Gastroesophageal sphincter (tissue), 4 donors: ENCODE measurements around the gene WDR59. TPM values are rescaled to one million over a fixed set of nuclear protein-coding genes. Genes with fewer than 3 reads are reported as not detected.

Source experiments
- ATAC-seq: fragments of 150-250 bp; one replicate; pipeline ENCODE4 v1.9.1; 2016; ENCODE audit warnings: mild to moderate bottlenecking, moderate library complexity
- H3K27ac ChIP-seq, 4 donors: fragments of 200-600 bp; sonication (generic) in 3 of 4; 1 replicate in 3 of 4; 2 replicates in 1 of 4; pipeline ENCODE4 v1.5.1; 2016 to 2019
- H3K27me3 ChIP-seq: fragments of 200-600 bp; sonication (generic); one replicate; pipeline ENCODE4 v1.5.1; 2019
- H3K36me3 ChIP-seq, 2 donors: fragments of 200-600 bp; sonication (generic); one replicate each; pipeline ENCODE4 v1.5.1; 2019; ENCODE audit warnings: control low read depth in 1 of 2
- H3K4me1 ChIP-seq, 3 donors: fragments of 200-600 bp; sonication (generic); 1 replicate in 2 of 3; 2 replicates in 1 of 3; pipeline ENCODE4 v1.5.1; 2016 to 2019; ENCODE audit warnings: control low read depth in 2 of 3
- H3K4me3 ChIP-seq, 2 donors: fragments of 200-600 bp; sonication (generic); one replicate each; pipeline ENCODE4 v1.5.1; 2019; ENCODE audit warnings: mild to moderate bottlenecking in 1 of 2, moderate library complexity in 1 of 2
- H3K9me3 ChIP-seq, 3 donors: fragments of 200-600 bp; sonication (generic); one replicate each; pipeline ENCODE4 v1.5.1; 2017 to 2019; ENCODE audit warnings: control low read depth in 2 of 3
- CTCF ChIP-seq, 4 experiments: fragments of 200-600 bp in 2 of 4; fragments of 450-650 bp in 2 of 4; sonication (generic) in 1 of 4; IDR thresholded peaks; one replicate each; pipeline ENCODE4 v1.5.1; 2017 to 2019; ENCODE audit warnings: antibody characterized with exemption in 4 of 4, mild to moderate bottlenecking in 2 of 4, moderate library complexity in 2 of 4
- EP300 ChIP-seq: sonication (generic); formaldehyde crosslinking; IDR thresholded peaks from one replicate; pipeline ENCODE4 v1.6.1; 2017; ENCODE audit warnings: antibody characterized with exemption, mild to moderate bottlenecking
- POLR2A ChIP-seq, 2 donors: fragments of 450-650 bp; IDR thresholded peaks; one replicate each; pipeline ENCODE4 v1.6.1; 2017; ENCODE audit warnings: antibody characterized with exemption in 2 of 2, mild to moderate bottlenecking in 2 of 2, moderate library complexity in 1 of 2
- POLR2AphosphoS5 ChIP-seq: sonication (generic); formaldehyde crosslinking; IDR thresholded peaks from one replicate; pipeline ENCODE4 v1.6.1; 2017; ENCODE audit warnings: antibody characterized with exemption
- WGBS, 2 donors: methylation state at CpG; one replicate each; pipeline ENCODE4 v1.1.5; 2018; ENCODE audit warnings: low coverage in 1 of 2; 5-methylcytosine and 5-hydroxymethylcytosine counted together
- total RNA-seq, 4 donors: library from RNA; depleted of rRNA; stranded (reverse); fragments of >200 nt; gene quantifications; one replicate each; pipeline ENCODE4 v1.1.0, GENCODE V29; 2016

Gene WDR59
- total RNA-seq, 4 donors from 2014 or later = 18.4 to 31.3 (median 21.4) TPM

- no peak overlapping the region for H3K27ac ChIP-seq
- WGBS, 2 donors = 59 to 71% methylated on average over 1 to 5 of the region's 5 CpGs
These were observed 159.0 kb downstream of the WDR59 start for GRCh38 chr16:74825941-74826340.

GRCh38 chr16:74825016-74825415 lies 159.9 kb downstream of the WDR59 start:
- TF ChIP-seq POLR2AphosphoS5 (no peak), CTCF (IDR thresholded peaks at IDR 0.05) (no peak), POLR2A (IDR thresholded peaks at IDR 0.05) (no peak), EP300 (no peak)
- WGBS, 2 donors = 85 to 100% methylated on average over 3 of the region's 3 CpGs

More at GRCh38 chr16:74825941-74826340, 159.0 kb downstream of the WDR59 start:
- peaks cover 0 to 21% (median 0%) of the 10 kb centered on the region in 3 donors for H3K9me3 ChIP-seq
- no peaks in the 10 kb centered on the region for H3K36me3 ChIP-seq
- H3K4me1 ChIP-seq = no peaks in the 10 kb centered on the region
- TF ChIP-seq CTCF (IDR thresholded peaks at IDR 0.05) = no peak
- no peak for TF ChIP-seq POLR2AphosphoS5
- no peak overlapping the region for H3K4me3 ChIP-seq
- ATAC-seq = no peak
- no peaks in the 10 kb centered on the region for H3K27me3 ChIP-seq

More at GRCh38 chr16:74825016-74825415, 159.9 kb downstream of the WDR59 start:
- H3K27ac ChIP-seq = no peak overlapping the region
- H3K27me3 ChIP-seq = no peaks in the 10 kb centered on the region
- H3K4me1 ChIP-seq = no peaks in the 10 kb centered on the region
- H3K9me3 ChIP-seq = peaks cover 0 to 18% (median 0%) of the 10 kb centered on the region in 3 donors
- H3K4me3 ChIP-seq = no peak overlapping the region
- H3K36me3 ChIP-seq = no peaks in the 10 kb centered on the region
- no peak for ATAC-seq

Other genes starting within 250 kb of the WDR59 start
- 1 to 10 TPM in 1 of 4 donors, under 1 TPM in 2, not detected in 1; 0.27 to 2.2 (median 0.31) TPM for gene FA2H, start 210.3 kb downstream of the WDR59 start, total RNA-seq
- gene ZNRF1, start 13.9 kb upstream of the WDR59 start, total RNA-seq = 10 to 100 TPM; 12.8 to 24.1 (median 19.0) TPM
- gene LDHD, start 131.7 kb upstream of the WDR59 start, total RNA-seq = 10 to 100 TPM in 2 of 4 donors, 1 to 10 TPM in 2; 5.1 to 12.8 (median 8.6) TPM
- 10 to 100 TPM in 3 of 4 donors, 1 to 10 TPM in 1; 9.8 to 18.4 (median 15.4) TPM for gene ZFP1, start 163.4 kb upstream of the WDR59 start, total RNA-seq
- not detected for gene CTRB2, start 222.0 kb upstream of the WDR59 start, total RNA-seq
- gene CTRB1, start 233.9 kb upstream of the WDR59 start, total RNA-seq = not detected